OCI-LY3 (cell line): ENCODE measurements around the gene CCDC86.

Source experiments
- H2AFZ ChIP-seq: fragments of 200-600, 300-600 bp; shearing (Covaris generic); 2 replicates; pipeline ENCODE4 v1.6.0; 2014; ENCODE audit warnings: antibody characterized with exemption, low read depth, low read length
- H3K27ac ChIP-seq: fragments of 200-600, 300-600 bp; sonication (generic); 2 replicates; pipeline ENCODE4 v1.5.1; 2014; ENCODE audit warnings: mild to moderate bottlenecking, low read length, moderate library complexity, mixed read lengths
- H3K27me3 ChIP-seq: fragments of 200-600, 300-600 bp; sonication (generic); 2 replicates; pipeline ENCODE4 v1.6.1; 2014; ENCODE audit warnings: low read depth, low read length, mixed read lengths
- H3K36me3 ChIP-seq: fragments of 200-600, 300-600 bp; sonication (generic); replicated peaks from 2 replicates; pipeline ENCODE3; 2014; ENCODE audit warnings: low read depth, low read length, mixed read lengths
- H3K4me1 ChIP-seq: fragments of 300-600, 200-600 bp; sonication (generic); 2 replicates; pipeline ENCODE4 v1.6.1; 2014; ENCODE audit warnings: low read length, mixed read lengths
- H3K4me2 ChIP-seq: fragments of 200-600, 300-600 bp; sonication (generic); 2 replicates; pipeline ENCODE4 v1.6.1; 2014; ENCODE audit warnings: low read length, mixed read lengths
- H3K4me3 ChIP-seq: fragments of 300-600, 200-600 bp; sonication (generic); 2 replicates; pipeline ENCODE4 v1.5.1; 2014; ENCODE audit warnings: antibody characterized with exemption, mild to moderate bottlenecking, low read length, moderate library complexity
- H3K79me2 ChIP-seq: fragments of 300-600, 200-600 bp; shearing (Covaris generic); 2 replicates; pipeline ENCODE4 v1.6.1; 2014; ENCODE audit warnings: mild to moderate bottlenecking, low read length, mixed read lengths
- H3K9ac ChIP-seq: fragments of 300-600, 200-600 bp; shearing (Covaris generic); 2 replicates; pipeline ENCODE4 v1.6.0; 2014; ENCODE audit warnings: mild to moderate bottlenecking, low read length, moderate library complexity
- H3K9me3 ChIP-seq: fragments of 200-600, 300-600 bp; shearing (Covaris generic); 2 replicates; pipeline ENCODE4 v1.6.1; 2014; ENCODE audit warnings: low read length, mixed read lengths; ENCODE audit not compliant: insufficient read depth
- H4K20me1 ChIP-seq: fragments of 200-600, 300-600 bp; sonication (generic); 2 replicates; pipeline ENCODE4 v1.6.1; 2016; ENCODE audit warnings: low read length, mixed read lengths; ENCODE audit not compliant: insufficient read depth
- CTCF ChIP-seq: fragments of 200-600, 300-600 bp; sonication (generic); IDR thresholded peaks from 2 replicates; pipeline ENCODE4 v1.5.1; 2014; ENCODE audit warnings: antibody characterized with exemption, low read length, low read depth
- EZH2phosphoT487 ChIP-seq: fragments of 200-600 bp; shearing (Covaris generic); IDR thresholded peaks from 2 replicates; pipeline ENCODE4 v1.6.1; 2018; ENCODE audit warnings: antibody characterized with exemption, mixed run types, low read depth

The CCDC86 gene

GRCh38 chr11:60852117-60852981 is 10.4 kb downstream of the CCDC86 start:
- H2AFZ ChIP-seq = no peak overlapping the region
- no peaks in the 10 kb centered on the region for H3K9me3 ChIP-seq
- H3K27me3 ChIP-seq = no peaks in the 10 kb centered on the region
- no peak overlapping the region for H3K4me2 ChIP-seq
- H4K20me1 ChIP-seq = no peaks in the 10 kb centered on the region; the same call in 1 of the 2 replicates
- H3K36me3 ChIP-seq = peaks cover 59% of the 10 kb centered on the region
- no peak overlapping the region for H3K4me3 ChIP-seq
- no peak overlapping the region for H3K27ac ChIP-seq
- no peaks in the 10 kb centered on the region for H3K4me1 ChIP-seq
- no peak overlapping the region for H3K9ac ChIP-seq
- TF ChIP-seq CTCF (no peak), EZH2phosphoT487 (no peak)
- H3K79me2 ChIP-seq = peaks cover 15% of the 10 kb centered on the region

- Histone ChIP-seq H3K4me2 (no peak overlapping the region), H4K20me1 (no peaks in the 10 kb centered on the region; the same call in 1 of the 2 replicates)
- no peak for TF ChIP-seq CTCF
- TF ChIP-seq EZH2phosphoT487 = no peak
Measured at GRCh38 chr11:60852982-60853950, 11.4 kb downstream of the CCDC86 start.

GRCh38 chr11:60854140-60854846 is 12.4 kb downstream of the CCDC86 start:
- Histone ChIP-seq H3K36me3 (peaks cover 40% of the 10 kb centered on the region), H3K4me3 (no peak overlapping the region), H3K9me3 (no peaks in the 10 kb centered on the region), H3K27me3 (no peaks in the 10 kb centered on the region), H3K27ac (no peak overlapping the region), H2AFZ (no peak overlapping the region), H4K20me1 (no peaks in the 10 kb centered on the region; the same call in 1 of the 2 replicates), H3K4me2 (no peak overlapping the region), H3K4me1 (peaks cover 9% of the 10 kb centered on the region), H3K9ac (no peak overlapping the region), H3K79me2 (no peaks in the 10 kb centered on the region)
- TF ChIP-seq EZH2phosphoT487 (no peak), CTCF (no peak)

More at GRCh38 chr11:60852982-60853950, 11.4 kb downstream of the CCDC86 start:
- Histone ChIP-seq H3K9me3 (no peaks in the 10 kb centered on the region), H3K4me1 (peaks cover under 1% of the 10 kb centered on the region), H2AFZ (no peak overlapping the region), H3K4me3 (no peak overlapping the region), H3K79me2 (peaks cover 8% of the 10 kb centered on the region; the same call in 1 of the 2 replicates), H3K27ac (no peak overlapping the region), H3K9ac (no peak overlapping the region), H3K36me3 (peaks cover 50% of the 10 kb centered on the region), H3K27me3 (no peaks in the 10 kb centered on the region)
